Measurements from ENCODE around the gene RAP1GAP2. TPM values are rescaled to one million over a fixed set of nuclear protein-coding genes. Genes with fewer than 3 reads are reported as not detected.
"Not testable (repeated sequence)": the region's sequence is repeated elsewhere in the genome, so short reads cannot be mapped to it uniquely, and the experiment has no call there.

RAP1GAP2 gene
- total and polyA plus RNA-seq, 11 donors, result 13.5 to 44.1 (median 34.3) TPM

DNA sequence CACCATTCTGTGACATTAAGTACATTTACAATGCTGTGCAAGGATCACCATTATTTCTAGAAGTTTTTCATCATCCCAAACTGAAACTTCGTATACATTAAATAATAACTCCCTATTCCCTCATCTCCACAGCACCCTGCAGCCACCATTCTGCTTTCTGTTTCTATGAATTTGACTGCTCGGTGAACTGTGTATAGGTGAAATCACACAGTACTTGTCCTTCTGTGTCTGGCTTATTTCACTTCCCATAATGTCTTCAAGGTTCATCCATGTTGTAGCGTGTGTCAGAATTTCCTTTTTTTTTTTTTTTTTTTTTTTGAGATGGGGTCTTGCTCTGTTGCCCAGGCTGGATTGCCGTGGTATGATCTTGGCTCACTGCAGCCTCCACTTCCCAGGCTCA lies 20.4 kb downstream of the RAP1GAP2 start:
- 87% methylated on average over 4 of the region's 4 CpGs; no CpG with 5 or more reads in 3 of the 4 donors for WGBS, 4 donors
- DNase-seq (no peak), ATAC-seq (no peak)
- TF ChIP-seq, protein P1, sequence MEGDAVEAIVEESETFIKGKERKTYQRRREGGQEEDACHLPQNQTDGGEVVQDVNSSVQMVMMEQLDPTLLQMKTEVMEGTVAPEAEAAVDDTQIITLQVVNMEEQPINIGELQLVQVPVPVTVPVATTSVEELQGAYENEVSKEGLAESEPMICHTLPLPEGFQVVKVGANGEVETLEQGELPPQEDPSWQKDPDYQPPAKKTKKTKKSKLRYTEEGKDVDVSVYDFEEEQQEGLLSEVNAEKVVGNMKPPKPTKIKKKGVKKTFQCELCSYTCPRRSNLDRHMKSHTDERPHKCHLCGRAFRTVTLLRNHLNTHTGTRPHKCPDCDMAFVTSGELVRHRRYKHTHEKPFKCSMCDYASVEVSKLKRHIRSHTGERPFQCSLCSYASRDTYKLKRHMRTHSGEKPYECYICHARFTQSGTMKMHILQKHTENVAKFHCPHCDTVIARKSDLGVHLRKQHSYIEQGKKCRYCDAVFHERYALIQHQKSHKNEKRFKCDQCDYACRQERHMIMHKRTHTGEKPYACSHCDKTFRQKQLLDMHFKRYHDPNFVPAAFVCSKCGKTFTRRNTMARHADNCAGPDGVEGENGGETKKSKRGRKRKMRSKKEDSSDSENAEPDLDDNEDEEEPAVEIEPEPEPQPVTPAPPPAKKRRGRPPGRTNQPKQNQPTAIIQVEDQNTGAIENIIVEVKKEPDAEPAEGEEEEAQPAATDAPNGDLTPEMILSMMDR (IDR thresholded peaks at IDR 0.05), result no peak
- no peak for TF ChIP-seq POLR2A (IDR thresholded peaks at IDR 0.05)
- no peaks in the 10 kb centered on the region for H3K9me3 ChIP-seq
- no peak overlapping the region for H3K27ac ChIP-seq
- H3K36me3 ChIP-seq, result no peaks in the 10 kb centered on the region
- H3K4me3 ChIP-seq, result no peak overlapping the region
- intact Hi-C loops (cut with DNase I), result no loop called here
- peaks cover 0 to 4% (median 0%) of the 10 kb centered on the region in 9 donors for H3K27me3 ChIP-seq
- H3K4me1 ChIP-seq, result peaks cover 0 to 29% (median 0%) of the 10 kb centered on the region in 12 donors

DNA sequence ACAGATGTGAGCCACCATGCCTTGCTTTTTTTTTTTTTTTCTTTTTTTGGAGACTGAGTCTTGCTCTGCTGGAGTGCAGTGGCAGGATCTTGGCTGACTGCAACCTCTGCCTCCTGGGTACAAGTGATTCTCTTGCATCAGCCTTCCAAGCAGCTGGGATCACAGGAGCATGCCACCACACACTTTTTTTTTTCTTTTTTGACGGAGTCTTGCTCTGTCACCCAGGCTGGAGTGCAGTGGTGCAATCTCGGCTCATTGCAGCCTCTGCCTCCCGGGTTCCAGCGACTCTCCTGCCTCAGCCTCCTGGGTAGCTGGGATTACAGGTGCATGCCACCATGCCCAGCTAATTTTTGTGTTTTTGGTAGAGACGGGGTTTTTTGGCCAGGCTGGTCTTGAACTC lies 23.1 kb downstream of the RAP1GAP2 start:
- H3K4me3 ChIP-seq; intact Hi-C loops (cut with DNase I); H3K27me3 ChIP-seq; H3K4me1 ChIP-seq; DNase-seq; H3K9me3 ChIP-seq; ATAC-seq; H3K36me3 ChIP-seq; H3K27ac ChIP-seq: not testable (repeated sequence)
- 92 to 93% (median 92%) methylated on average over 5 of the region's 5 CpGs for WGBS, 4 donors

DNA sequence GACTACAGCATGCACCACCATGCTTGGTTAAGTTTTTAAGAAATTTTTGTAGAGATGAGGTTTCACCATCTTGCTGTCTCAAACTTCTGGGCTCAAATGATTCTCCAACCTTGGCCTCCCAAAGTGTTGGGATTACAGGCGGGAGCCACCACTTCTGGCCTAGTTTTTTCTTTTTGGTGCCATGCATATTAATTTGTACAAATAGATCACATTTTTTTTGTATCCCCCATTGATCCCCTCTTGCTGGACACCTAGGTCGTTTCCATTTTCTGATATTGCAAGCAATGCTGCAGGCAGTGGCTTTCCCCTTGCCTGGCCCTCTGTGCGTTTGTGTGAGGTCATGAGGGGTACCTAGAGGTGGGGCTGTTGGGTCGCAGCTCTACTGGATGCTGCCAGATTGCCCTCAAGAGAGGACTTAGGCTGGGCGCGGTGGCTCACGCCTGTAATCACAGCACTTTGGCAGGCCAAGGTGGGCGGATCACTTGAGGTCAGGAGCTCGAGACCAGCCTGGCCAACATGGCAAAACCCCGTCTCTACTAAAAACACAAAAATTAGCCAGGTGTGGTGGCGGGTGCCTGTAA lies 23.8 kb downstream of the RAP1GAP2 start:
- intact Hi-C loops (cut with DNase I), result no loop called here
- peak in 1 of 5 donors; percentile 6 for DNase-seq
- TF ChIP-seq, protein P1 (IDR thresholded peaks at IDR 0.05), result no peak
- WGBS, 4 donors, result 76 to 83% (median 82%) methylated on average over 10 to 11 of the region's 11 CpGs
- Histone ChIP-seq H3K36me3 (no peaks in the 10 kb centered on the region), H3K9me3 (no peaks in the 10 kb centered on the region), H3K27ac (no peak overlapping the region), H3K4me3 (no peak overlapping the region), H3K27me3 (peaks cover 0 to 9% (median 0%) of the 10 kb centered on the region in 9 donors), H3K4me1 (peaks cover 0 to 8% (median 0%) of the 10 kb centered on the region in 12 donors)
- ATAC-seq, result no peak

GRCh38 chr17:2821868-2822267 lies 25.6 kb downstream of the RAP1GAP2 start:
- intact Hi-C loops (cut with DNase I), result no loop called here
- no peaks in the 10 kb centered on the region for H3K9me3 ChIP-seq
- no peaks in the 10 kb centered on the region for H3K36me3 ChIP-seq
- DNase-seq, result no peak
- TF ChIP-seq POLR2A (IDR thresholded peaks at IDR 0.05), result no peak
- TF ChIP-seq, protein P1 (IDR thresholded peaks at IDR 0.05), result no peak
- no peak overlapping the region for H3K4me3 ChIP-seq
- WGBS, 4 donors, result 67 to 77% (median 71%) methylated on average over 8 of the region's 8 CpGs
- peaks cover 0 to 9% (median 0%) of the 10 kb centered on the region in 12 donors for H3K4me1 ChIP-seq
- H3K27me3 ChIP-seq, result peaks cover 0 to 14% (median 0%) of the 10 kb centered on the region in 9 donors
- H3K27ac ChIP-seq, result no peak overlapping the region
- ATAC-seq, result no peak

DNA sequence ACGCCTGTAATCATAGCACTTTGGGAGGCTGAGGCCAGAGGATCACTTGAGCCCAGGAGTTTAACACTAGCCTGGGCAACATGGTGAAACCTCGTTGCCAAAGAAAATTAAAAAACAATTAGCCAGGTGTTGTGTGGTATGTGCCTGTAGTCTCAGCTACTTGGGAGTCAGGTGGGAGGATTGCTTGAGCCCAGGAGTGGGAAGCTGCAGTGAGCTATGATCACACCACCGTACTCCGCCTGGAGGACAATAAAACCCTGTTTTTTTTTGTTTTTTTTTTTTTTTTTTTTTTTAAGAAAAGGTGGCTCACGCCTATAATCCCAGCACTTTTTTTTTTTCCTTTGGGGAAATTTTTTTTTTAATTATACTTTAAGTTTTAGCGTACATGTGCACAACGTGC lies 26.1 kb downstream of the RAP1GAP2 start:
- Histone ChIP-seq H3K4me1 (peaks cover 0 to 9% (median 0%) of the 10 kb centered on the region in 12 donors), H3K36me3 (no peaks in the 10 kb centered on the region), H3K27ac (no peak overlapping the region), H3K27me3 (peaks cover 0 to 16% (median 0%) of the 10 kb centered on the region in 9 donors), H3K9me3 (no peaks in the 10 kb centered on the region), H3K4me3 (no peak overlapping the region)
- ATAC-seq (no peak), DNase-seq (no peak)
- 78 to 80% (median 79%) methylated on average over 7 of the region's 7 CpGs for WGBS, 4 donors
- intact Hi-C loops (cut with DNase I), result no loop called here
- TF ChIP-seq POLR2A (IDR thresholded peaks at IDR 0.05), result no peak
- TF ChIP-seq, protein P1 (IDR thresholded peaks at IDR 0.05), result no peak

Measured in heart left ventricle (tissue), 16 donors.